Esophagus squamous epithelium (tissue), 4 donors: ENCODE results near the gene CSMD2.

Source experiments
- POLR2A ChIP-seq, 4 donors: fragments of 450-650 bp; IDR thresholded peaks; one replicate each; pipeline ENCODE4 v1.6.1; 2017; ENCODE audit warnings: antibody characterized with exemption in 4 of 4, mild to moderate bottlenecking in 4 of 4, moderate library complexity in 3 of 4
- TF ChIP-seq, protein P1 (sequence below), 6 experiments: fragments of 450-650 bp in 4 of 6; fragments of 200-600 bp in 2 of 6; sonication (generic) in 2 of 6; IDR thresholded peaks; one replicate each; pipeline ENCODE4 v1.5.1; 2016 to 2019; ENCODE audit warnings: antibody characterized with exemption in 6 of 6, mild to moderate bottlenecking in 4 of 6, moderate library complexity in 4 of 6

DNA sequence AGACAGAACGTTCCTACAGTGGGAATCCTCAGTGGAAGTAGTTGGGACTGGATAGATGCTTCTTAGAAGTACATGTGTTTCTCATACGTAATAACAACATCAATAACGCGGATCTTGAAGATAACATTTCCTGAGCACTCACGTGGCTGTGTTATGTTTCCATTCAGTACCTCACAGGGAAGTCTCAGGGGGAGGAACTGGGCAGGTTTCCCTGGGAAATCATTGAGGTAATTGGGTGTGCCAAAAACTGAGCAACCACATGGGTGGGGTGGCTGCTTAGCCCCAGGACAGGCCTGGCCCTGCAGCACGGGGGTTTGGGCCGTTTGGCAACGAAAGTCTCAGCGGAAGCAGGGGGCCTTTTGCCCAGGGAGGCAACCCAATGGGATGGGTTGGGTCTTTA is 558.8 kb downstream of the CSMD2 start:
- TF ChIP-seq, protein P1, sequence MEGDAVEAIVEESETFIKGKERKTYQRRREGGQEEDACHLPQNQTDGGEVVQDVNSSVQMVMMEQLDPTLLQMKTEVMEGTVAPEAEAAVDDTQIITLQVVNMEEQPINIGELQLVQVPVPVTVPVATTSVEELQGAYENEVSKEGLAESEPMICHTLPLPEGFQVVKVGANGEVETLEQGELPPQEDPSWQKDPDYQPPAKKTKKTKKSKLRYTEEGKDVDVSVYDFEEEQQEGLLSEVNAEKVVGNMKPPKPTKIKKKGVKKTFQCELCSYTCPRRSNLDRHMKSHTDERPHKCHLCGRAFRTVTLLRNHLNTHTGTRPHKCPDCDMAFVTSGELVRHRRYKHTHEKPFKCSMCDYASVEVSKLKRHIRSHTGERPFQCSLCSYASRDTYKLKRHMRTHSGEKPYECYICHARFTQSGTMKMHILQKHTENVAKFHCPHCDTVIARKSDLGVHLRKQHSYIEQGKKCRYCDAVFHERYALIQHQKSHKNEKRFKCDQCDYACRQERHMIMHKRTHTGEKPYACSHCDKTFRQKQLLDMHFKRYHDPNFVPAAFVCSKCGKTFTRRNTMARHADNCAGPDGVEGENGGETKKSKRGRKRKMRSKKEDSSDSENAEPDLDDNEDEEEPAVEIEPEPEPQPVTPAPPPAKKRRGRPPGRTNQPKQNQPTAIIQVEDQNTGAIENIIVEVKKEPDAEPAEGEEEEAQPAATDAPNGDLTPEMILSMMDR (IDR thresholded peaks at IDR 0.05) = no peak
- no peak for TF ChIP-seq POLR2A (IDR thresholded peaks at IDR 0.05)
